ENCODE results near the gene S100A4.
"Not testable (repeated sequence)": the region's sequence is repeated elsewhere in the genome, so short reads cannot be mapped to it uniquely, and the experiment has no call there.

The S100A4 gene

DNA sequence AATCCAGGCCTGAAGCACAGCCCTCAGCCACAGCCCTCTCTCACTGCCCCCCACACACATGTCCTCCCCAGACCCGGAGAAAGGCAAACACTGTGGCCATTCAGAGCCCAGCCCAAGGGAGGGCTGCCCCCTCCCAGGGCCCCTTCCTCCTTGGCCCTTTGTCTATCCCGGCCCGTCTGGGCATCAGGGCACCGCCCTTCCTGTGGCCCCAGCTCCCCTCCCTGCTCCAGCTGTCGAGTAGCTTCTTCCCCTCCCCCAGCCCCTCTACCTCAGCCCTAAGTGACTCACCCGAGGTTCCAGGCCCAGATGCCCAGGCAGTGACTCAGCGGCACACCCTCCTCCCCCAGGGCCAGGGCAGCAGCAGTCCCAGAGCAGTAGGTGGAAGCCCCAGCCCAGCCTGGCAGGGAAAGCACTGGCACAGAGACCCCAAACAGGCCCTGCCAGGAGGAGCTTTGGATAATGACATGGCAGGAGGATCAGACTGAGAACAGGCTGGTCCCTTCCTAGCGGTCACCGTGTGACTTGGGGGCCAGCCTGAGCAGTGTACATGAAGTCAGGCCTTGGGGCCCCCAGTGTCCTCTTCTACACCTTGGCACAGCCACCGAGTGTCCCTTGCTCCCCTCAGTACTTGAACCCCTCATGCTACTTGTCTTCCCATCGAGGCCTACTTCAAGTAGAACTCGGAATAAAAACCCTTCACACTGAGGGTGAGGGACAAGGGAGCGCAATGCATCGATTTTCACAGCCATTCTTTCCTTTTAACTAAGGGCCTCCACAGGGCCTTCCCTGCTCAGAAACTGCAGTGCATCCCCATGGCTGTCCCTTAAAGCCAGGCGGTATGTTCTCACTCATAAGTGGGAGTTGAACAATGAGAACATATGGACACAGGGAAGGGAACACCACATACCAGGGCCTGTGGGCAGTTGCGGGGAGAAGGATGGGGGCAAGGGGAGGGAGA, 21.1 kb upstream of the S100A4 start:
- DNase-seq = peak; percentile 83

- DNase-seq = no peak
Observed at GRCh38 chr1:153565529-153566374, 20.1 kb upstream of the S100A4 start, which contains the start of gene S100A2. S100A2 (minus strand) TSS chr1:153565844; CDS start chr1:153563877, 1,967 bp downstream.

DNA sequence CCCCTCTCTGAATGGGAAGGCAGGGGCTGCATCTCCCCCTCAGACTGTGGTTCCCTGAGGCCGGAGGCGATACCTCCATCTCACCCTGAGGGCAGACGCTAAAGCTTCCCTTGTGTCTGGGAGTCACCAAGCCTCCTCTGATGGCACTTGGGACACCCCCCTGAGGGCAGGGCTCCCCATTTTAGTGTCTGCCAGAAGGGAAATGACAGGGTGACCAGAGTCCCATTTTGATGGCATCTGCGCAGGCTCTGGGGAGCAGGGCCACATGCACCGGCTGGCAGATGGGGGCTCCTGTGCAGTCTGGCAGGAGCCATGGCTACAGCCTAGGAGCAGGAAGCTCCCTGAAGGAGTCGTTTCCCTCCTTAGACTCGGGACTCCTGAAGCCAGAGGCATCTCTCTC, 18.4 kb upstream of the S100A4 start:
- DNase-seq = no peak

DNA sequence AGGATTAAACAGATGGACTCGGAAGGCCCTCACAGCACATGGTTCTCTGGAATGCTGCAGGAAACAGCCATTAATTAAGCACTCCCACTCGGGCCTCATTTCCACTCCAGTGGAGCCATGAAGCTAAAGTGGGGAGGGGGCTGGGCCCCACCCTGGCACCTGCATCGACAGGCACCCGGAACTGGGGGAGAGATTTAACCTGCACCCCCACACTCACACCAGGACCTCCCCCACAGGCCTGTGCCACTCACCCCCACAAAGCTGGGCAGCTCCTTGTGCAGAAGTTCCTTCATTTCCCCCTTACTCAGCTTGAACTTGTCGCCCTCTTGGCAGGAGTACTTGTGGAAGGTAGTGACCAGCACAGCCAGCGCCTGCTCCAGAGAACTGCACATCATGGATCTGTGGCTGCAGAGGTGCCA, 17.9 kb upstream of the S100A4 start:
- no peak for DNase-seq

- not testable (repeated sequence) for DNase-seq
Observed at GRCh38 chr1:153562021-153562420, 16.4 kb upstream of the S100A4 start.

- DNase-seq = no peak
Observed at GRCh38 chr1:153561466-153561985, 15.9 kb upstream of the S100A4 start.

DNA sequence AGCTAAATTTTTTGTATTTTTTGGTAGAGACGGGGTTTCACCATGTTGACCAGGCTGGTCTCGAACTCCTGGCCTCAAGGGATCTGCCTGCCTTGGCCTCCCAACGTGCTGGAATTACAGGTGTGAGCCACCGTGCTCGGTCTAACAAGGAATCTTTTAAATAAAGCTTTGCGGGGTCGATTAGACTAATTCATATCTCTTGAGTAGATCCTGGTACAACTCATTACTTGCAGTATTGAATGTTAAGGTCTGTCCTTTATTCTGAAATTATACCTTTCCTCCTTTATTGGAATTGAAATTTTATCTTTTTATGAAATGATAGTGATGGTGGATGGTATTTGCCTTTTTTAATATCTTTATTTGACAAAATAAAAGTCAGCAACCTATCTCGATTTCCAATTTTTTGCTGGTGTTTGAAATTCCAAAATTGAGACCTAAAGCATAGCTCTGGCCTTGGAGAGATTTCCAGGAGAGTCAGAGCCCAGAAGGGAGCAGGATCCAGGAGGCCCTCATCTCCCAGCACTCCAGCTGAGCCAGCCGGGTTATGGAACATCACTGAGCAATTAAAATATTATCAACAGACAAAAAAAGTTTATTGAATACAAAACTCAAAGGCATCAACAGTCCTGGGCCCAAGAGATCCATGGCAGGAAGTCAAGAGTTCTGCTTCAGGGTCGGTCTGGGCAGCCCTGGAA, 15.3 kb upstream of the S100A4 start:
- DNase-seq = no peak

DNA sequence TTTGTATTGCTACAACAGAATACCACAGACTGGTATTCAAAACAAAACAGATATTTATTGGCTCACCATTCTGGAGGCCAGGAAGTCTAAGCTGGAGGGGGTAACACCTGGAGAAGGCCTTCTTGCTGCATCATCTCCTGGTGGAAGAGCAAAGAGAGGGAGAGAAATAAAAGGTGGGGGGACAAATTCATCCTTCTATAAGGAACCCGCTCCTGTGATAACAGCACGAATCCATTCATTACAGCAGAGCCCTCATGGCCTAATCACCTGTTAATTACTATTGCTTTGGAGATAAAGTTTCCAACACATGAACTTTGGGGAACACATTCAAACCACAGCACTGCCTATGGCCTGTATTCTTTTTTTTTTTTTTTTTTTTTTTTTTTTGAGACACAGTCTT, 14.6 kb upstream of the S100A4 start:
- DNase-seq = no peak

- DNase-seq = no peak
Observed at GRCh38 chr1:153557877-153558276, 12.3 kb upstream of the S100A4 start.

DNA sequence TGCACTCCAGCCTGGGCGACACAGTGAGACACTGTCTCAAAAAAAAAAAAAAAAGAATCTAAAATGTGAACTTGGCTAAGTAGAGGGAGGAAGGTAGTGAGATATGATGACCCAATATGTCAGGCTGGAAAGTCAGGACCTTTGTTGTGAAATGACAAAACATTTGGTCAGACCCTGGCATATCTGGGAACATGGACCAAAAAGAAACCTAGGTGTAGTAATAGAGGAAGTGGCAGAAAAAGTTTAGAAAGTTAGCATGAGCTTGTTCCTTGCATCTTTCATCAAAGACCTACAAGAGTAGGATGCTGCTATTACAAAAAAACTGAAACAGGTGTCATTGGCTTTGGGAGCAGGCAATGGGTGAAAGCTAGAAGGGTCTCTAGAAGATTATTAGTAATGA, 10.7 kb upstream of the S100A4 start:
- DNase-seq = no peak

GRCh38 chr1:153553830-153554541, 8.4 kb upstream of the S100A4 start:
- no peak for DNase-seq

- DNase-seq = no peak
Observed at GRCh38 chr1:153553096-153553495, 7.5 kb upstream of the S100A4 start.

- DNase-seq = no peak
Observed at GRCh38 chr1:153552335-153552734, 6.7 kb upstream of the S100A4 start.

- peak; percentile 57 for DNase-seq
Observed at GRCh38 chr1:153550827-153551500, 5.4 kb upstream of the S100A4 start.

DNA sequence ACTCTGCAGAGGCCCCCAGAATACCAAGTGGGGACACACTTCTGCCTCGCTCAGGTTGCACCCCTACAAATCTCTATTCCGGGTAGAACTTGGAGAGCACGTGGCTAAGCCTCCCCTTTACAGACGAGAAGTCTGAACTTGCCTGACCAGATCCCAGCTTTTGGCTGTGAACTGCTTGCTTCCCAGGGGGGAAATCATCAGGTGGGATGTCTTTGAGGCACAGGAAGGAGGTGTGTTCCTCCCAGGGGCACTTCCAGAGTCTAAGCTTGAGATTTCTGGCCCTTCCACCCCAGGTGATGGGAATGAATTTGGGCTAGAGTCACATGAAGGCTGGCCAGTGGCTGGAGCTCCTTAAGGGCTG, 4.8 kb upstream of the S100A4 start:
- no peak for DNase-seq

GRCh38 chr1:153549741-153550397, 4.3 kb upstream of the S100A4 start:
- no peak for DNase-seq

GRCh38 chr1:153548722-153549688, 3.4 kb upstream of the S100A4 start, which contains the start of gene S100A3:
S100A3 (minus strand) TSS chr1:153549258; CDS start chr1:153548485, 773 bp downstream.
- no peak for DNase-seq

DNA sequence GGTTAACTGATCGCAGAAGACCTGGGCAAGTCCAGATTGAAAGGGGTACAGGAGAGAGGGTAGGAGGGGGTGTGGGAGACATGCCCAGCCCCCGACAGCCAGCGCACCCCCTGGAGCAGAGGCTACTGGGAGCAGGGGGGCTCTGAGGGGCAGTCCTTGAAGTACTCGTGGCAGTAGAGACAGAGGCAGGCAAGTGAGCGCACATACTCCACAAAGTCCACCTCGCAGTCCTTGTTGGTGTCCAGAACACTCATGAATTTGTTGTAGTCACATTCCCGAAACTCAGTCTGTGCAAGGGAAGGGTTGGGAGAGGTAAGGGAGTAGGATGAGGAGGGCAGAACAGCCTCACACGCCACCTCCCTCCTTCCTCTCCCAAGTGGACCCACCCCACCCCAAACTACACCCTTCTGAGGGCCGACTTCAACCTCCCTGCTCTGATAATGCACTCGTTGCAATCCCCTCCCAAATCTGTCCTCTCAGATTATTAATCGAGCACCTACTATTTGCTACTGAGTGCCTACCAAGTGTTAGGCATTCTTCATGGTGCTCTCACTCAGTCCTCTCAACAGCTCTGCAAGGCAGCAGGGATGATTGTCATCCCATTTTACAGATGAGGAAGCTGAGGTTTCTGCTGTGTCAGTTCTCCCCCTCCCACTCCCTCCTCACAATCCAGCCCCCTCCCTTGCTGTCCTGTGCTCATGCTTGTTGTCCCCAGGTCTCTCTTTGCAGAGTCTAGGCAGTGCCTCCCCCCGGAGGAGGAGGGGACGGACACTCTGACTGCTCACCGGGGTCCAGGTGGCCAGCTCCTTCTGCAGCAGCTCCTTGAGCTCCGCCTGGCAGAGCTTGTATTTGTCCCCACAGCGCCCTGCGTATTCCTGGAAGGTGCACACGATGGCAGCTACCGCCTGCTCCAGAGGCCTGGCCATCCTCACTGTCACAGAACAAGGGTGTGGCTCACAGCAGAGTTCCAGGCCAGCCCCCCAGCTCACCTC, 2.2 kb upstream of the S100A4 start:
- DNase-seq = no peak
